ENCODE data around the gene ZNF778. TPM values are rescaled to one million over a fixed set of nuclear protein-coding genes. Genes with fewer than 3 reads are reported as not detected.

The ZNF778 gene
- total RNA-seq, 1 donor from 2014 or later = 18.4 TPM

Other genes with a start within 250 kb of the ZNF778 start
- 2.5 TPM for gene CBFA2T3, start 240.5 kb upstream of the ZNF778 start, total RNA-seq
- gene ACSF3, start 123.9 kb upstream of the ZNF778 start, total RNA-seq = 12.0 TPM
- gene CDH15, start 46.0 kb upstream of the ZNF778 start, total RNA-seq = under 0.01 TPM
- not detected for gene SLC22A31, start 17.2 kb upstream of the ZNF778 start, total RNA-seq

All from temporal lobe (tissue), 1 donor.